Duodenal mucosa (tissue), 2 donors: ENCODE data around the gene PLPP7.
"Not testable (repeated sequence)": the region's sequence is repeated elsewhere in the genome, so short reads cannot be mapped to it uniquely, and the experiment has no call there.

Source experiments
- H3K27ac ChIP-seq: one replicate; pipeline ENCODE4 v1.7.0; 2013; ENCODE audit warnings: low read depth, low read length
- H3K27me3 ChIP-seq, 2 donors: one replicate each; pipeline ENCODE4 v1.7.0; 2013; ENCODE audit warnings: low read length in 2 of 2, control low read depth in 1 of 2; ENCODE audit not compliant: insufficient read depth in 2 of 2, control insufficient read depth in 1 of 2
- H3K36me3 ChIP-seq, 2 donors: one replicate each; pipeline ENCODE4 v1.7.0; 2013; ENCODE audit warnings: low read length in 2 of 2, control low read depth in 1 of 2; ENCODE audit not compliant: insufficient read depth in 2 of 2, control insufficient read depth in 1 of 2
- H3K4me1 ChIP-seq, 2 donors: one replicate each; pipeline ENCODE4 v1.7.0; 2013; ENCODE audit warnings: low read length in 2 of 2, control low read depth in 1 of 2; ENCODE audit not compliant: insufficient read depth in 2 of 2, control insufficient read depth in 1 of 2
- H3K4me3 ChIP-seq, 2 donors: one replicate each; pipeline ENCODE4 v1.7.0; 2013; ENCODE audit warnings: low read length in 2 of 2, low read depth in 1 of 2
- H3K9ac ChIP-seq, 2 donors: one replicate each; pipeline ENCODE4 v1.7.0; 2013; ENCODE audit warnings: low read length in 2 of 2, low read depth in 1 of 2
- H3K9me3 ChIP-seq, 2 donors: one replicate each; pipeline ENCODE4 v1.7.0; 2013; ENCODE audit warnings: low read length in 2 of 2, control low read depth in 1 of 2; ENCODE audit not compliant: control insufficient read depth in 1 of 2

Gene PLPP7

DNA sequence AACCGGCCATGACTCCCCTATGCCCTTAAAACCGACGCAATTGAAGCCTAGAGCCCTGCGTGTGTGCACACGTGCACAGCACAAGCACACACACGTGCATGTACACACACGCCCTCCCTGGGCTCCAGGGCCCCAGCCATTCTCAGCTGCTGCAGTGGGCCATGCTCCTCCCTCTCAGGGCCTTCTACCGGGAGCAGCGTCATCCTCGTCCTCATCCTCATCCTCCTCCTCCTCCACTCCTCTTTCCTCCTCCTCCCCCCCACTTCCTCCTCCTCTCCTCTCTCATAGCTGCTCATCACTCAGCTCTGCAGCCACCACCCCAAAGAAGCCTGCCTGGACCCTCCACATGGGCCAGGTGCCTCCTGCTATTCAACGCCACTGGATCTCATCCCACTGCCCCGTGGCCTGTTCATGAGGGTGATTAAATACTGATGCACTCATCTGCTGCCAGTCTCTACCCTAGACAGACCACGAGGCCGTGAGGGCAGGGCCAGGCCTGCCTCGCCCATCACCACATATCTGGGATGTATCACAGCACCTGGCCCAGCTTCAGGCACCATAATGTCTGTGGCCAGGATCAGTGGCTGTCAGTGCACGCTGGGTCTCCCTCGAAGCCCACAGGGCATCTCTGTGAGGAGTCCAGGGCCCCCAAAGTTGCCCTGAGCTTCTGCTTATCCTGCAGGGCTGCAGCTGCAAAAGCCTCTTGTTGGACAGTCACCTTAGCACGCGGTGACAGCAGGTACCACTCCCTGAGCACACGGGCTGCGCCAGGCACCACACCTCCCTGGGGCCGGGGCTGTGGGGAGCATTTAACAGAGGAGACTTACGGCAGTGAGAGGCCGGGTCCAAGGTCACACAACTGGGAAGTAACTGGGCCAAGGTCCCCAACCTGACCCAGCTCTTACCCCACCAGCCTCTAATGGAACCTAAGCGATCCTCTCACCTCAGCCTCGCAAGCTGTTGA lies 23.0 kb upstream of the PLPP7 start:
- peak overlapping the region in 1 of 2 donors; percentile 15 for H3K9ac ChIP-seq
- no peak overlapping the region for H3K27ac ChIP-seq
- no peaks in the 10 kb centered on the region for H3K36me3 ChIP-seq
- H3K4me1 ChIP-seq = peaks cover 11 to 21% of the 10 kb centered on the region in 2 donors
- H3K27me3 ChIP-seq = no peaks in the 10 kb centered on the region
- H3K4me3 ChIP-seq = no peak overlapping the region
- H3K9me3 ChIP-seq = no peaks in the 10 kb centered on the region

DNA sequence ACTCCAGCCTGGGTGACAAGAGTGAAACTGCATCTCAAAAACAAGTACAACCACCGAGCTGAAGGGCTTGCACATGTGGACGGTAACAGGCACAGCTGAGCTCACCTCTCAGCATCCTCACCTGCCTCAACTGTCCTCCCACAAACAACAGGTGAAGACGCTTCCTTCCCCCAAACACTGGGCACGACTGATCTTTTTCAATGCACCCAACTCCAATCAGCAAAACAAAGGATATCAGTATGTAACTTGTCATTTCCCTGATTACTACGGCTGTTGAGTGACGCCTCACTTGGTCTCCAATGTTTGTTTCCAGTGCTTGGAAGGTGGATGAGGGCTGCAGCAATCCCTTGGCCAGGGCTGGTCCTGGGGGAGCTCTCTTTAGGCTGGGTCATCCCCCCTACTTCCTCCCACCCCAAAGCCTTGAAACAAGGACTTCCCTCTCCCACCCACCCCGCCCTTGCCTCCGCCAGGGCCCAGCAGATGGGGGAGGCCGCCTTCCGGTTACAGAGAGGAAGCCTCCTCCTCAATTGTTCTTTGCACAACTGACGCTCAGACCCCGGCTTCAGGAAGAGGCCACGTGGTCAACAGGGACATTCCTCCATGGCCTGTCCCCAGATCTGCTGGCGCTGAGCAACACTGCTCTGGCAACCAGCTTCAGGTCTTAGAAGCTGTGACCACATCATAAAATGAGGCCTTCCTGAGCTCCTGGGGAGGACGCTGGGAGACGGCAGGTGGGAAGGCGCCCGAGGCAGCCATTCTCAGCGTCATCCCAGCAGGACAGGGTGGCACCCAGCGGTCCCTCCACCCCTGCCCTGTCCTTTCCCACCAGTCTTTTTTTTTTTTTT lies 19.1 kb upstream of the PLPP7 start:
- H3K9me3 ChIP-seq = no peaks in the 10 kb centered on the region
- no peaks in the 10 kb centered on the region for H3K36me3 ChIP-seq
- H3K9ac ChIP-seq = peak overlapping the region in 1 of 2 donors; percentile 51
- H3K4me1 ChIP-seq = peaks cover 13 to 26% of the 10 kb centered on the region in 2 donors
- H3K27ac ChIP-seq = peak overlapping the region; percentile 56
- no peaks in the 10 kb centered on the region for H3K27me3 ChIP-seq
- peak overlapping the region; percentile 29 to 32 for H3K4me3 ChIP-seq

DNA sequence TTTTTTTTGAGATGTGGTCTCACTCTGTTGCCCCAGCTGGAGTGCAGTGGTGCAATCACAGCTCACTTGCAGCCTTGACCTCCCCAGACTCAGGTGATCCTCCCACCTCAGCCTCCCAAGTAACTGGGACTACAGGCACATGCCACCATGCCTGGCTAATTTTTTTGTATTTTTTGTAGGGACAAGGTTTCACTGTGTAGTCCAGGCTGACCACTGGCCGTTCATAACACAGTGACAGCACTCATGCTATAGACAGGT lies 18.6 kb upstream of the PLPP7 start:
- not testable (repeated sequence) for H3K36me3 ChIP-seq, H3K9ac ChIP-seq, H3K4me3 ChIP-seq, H3K27me3 ChIP-seq, H3K9me3 ChIP-seq
- Histone ChIP-seq H3K4me1 (peaks cover 13 to 23% of the 10 kb centered on the region in 2 donors), H3K27ac (peak overlapping the region; percentile 55)

DNA sequence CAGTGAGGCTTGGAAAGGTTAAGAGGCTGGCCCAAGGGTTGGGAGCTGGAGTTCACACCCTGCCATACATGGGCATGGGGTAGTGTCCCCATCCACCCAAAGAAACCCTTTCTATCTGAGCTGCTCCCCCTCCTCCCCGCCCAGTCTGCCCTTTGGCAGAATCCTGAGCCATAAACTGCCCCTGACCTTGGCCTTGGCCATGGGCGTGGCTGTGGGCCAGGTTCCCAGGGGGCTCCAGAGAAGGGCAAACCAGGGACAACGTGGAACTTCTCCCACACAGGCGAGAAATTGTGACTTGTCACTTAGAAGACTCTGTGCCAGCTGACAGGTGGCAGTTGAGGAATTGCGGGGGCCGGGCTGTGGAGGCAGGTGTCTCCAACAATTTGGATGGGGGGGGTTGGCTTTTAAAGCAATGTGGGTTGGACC lies 18.0 kb upstream of the PLPP7 start:
- peaks cover 0 to 6% of the 10 kb centered on the region in 2 donors for H3K27me3 ChIP-seq
- H3K4me3 ChIP-seq = peak overlapping the region in 1 of 2 donors; percentile 22
- H3K36me3 ChIP-seq = no peaks in the 10 kb centered on the region
- H3K9ac ChIP-seq = peak overlapping the region; percentile 21 to 37
- no peaks in the 10 kb centered on the region for H3K9me3 ChIP-seq
- H3K27ac ChIP-seq = no peak overlapping the region
- H3K4me1 ChIP-seq = peaks cover 8 to 17% of the 10 kb centered on the region in 2 donors

DNA sequence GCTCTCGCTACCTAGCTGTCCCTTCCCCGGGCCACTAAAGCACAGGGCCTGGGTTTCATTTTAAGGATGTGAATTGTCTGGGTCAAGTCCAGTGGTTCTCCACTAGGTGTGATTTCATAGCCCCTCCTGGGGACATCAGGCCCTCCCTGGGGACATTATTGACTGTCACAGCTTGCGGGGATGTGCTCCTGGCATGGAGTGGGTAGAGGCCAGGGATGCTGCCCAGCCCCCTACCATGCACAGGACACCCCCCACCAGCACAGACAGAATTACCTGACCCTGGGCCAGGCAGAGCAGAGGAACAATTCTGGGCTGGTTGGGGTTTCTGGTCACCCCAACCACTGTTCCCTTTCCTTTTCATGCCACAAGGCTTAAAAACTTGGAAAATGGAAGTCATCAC lies 17.3 kb upstream of the PLPP7 start:
- H3K4me3 ChIP-seq = peak overlapping the region; percentile 0 to 26
- H3K9me3 ChIP-seq = no peaks in the 10 kb centered on the region
- peak overlapping the region in 1 of 2 donors; percentile 37 for H3K9ac ChIP-seq
- H3K27ac ChIP-seq = no peak overlapping the region
- peaks cover 6 to 13% of the 10 kb centered on the region in 2 donors for H3K4me1 ChIP-seq
- peaks cover 0 to 6% of the 10 kb centered on the region in 2 donors for H3K27me3 ChIP-seq
- H3K36me3 ChIP-seq = no peaks in the 10 kb centered on the region

DNA sequence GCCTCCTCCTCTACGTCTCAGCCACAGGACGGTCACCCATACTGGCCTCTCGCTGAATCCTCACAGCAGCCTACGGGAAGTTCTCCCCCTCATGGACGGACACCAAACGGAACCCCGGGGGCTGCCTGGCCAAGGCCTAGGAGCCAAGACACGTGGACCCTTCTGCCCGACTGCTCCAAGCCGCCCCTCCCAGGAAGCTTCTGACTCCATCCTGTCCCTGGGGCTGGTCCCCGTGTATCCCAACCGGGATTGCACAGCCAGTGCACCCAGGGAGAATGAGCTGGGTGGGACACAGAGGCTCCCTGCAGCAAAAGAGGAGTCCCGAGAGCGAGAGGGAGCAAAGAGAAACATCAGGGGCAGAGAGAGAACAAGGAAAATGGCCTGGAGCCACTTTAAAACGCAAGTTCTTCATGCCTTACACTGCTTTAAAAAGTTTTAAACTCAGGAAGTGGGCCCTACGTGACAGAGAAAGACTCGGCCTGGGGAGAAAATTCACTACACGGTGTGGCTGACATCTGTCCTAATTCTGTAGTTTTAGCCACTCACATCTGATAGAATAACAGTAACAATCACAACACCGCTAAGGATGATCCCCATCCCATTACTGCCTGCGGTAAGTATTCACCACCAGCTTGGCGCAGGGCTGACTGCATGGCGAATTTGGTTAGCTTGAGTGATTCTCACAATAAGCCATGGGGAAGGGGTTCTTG lies 16.2 kb upstream of the PLPP7 start:
- Histone ChIP-seq H3K9me3 (no peaks in the 10 kb centered on the region), H3K4me1 (peaks cover 8 to 15% of the 10 kb centered on the region in 2 donors), H3K27ac (peak overlapping the region; percentile 60), H3K27me3 (peaks cover 0 to 6% of the 10 kb centered on the region in 2 donors), H3K9ac (peak overlapping the region; percentile 58 to 71), H3K36me3 (no peaks in the 10 kb centered on the region), H3K4me3 (peak overlapping the region; percentile 58 to 68)

DNA sequence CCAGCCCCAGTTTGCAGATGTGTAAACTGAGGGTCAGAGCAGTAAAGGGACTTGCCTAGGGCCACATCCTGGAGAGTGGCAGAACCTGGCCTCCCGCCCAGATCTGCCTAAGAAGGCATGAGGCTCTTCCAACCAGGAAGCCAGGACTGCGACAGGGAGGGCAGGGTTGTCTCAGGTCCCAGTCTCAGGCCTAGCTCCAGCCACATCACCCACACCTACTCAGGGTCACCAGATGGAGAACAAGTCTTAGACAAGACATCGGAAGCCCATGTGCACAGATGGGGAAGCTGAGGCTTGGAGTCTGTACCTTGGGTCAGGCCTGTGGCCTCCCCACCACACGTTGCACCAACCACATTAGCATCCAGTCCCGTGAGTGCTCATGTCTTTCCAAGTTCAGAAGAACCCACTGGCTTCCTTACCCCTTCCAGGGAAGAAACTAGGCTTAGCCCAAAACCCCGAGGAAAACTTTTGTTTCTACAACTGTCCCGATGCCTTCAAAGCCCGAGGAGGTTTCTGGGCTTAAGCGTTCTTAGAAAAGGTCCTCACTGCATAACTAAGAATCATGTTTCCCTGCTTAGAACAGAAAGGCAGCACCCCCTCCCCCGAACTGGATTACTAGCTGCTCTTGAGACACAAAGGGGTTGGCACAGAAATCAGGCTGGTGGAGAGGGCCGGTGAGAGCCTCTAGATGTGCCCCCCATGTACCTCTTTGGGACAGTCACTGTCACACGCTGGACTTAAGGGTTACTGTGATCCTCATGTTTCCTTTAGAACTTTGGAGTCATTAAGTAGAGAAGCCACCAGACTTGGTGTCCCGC lies 15.5 kb upstream of the PLPP7 start:
- Histone ChIP-seq H3K4me1 (peaks cover 12 to 22% of the 10 kb centered on the region in 2 donors), H3K4me3 (peak overlapping the region; percentile 58 to 68), H3K36me3 (no peaks in the 10 kb centered on the region), H3K9me3 (no peaks in the 10 kb centered on the region), H3K27ac (peak overlapping the region; percentile 60), H3K27me3 (peaks cover 0 to 6% of the 10 kb centered on the region in 2 donors), H3K9ac (peak overlapping the region; percentile 58 to 71)

DNA sequence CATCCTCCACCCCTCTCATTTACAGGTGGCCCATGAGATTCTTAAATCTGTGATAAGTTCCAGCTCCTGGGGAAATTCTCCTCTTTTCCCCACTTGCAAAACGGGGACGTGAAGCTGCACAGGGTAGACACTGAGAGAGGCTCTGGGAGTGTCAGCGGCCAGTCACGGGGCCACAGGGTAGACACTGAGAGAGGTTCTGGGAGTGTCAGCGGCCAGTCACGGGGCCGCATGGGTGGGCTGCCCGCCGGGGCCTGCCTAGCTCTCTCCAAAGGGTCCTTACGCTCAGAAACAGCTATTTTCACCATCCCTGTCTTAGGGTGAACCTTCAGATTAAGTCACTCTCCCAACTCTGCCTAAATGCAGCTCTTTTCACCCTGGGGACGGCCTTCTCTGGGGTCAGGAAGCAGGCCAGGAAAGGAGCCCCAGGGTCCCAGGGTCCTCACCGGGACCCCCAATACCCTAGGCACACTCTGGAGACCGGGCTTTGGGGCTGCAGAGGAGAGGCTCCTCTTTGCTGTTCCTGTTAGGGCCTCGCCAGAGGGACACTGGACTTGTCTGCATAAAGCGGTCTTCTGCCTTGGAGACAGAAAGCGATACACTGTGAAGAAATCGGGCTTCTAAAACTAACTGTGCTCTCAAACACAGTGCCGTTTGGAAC lies 14.7 kb upstream of the PLPP7 start:
- H3K4me1 ChIP-seq = peaks cover 12 to 18% of the 10 kb centered on the region in 2 donors
- peak overlapping the region; percentile 58 to 68 for H3K4me3 ChIP-seq
- H3K27me3 ChIP-seq = peaks cover 5 to 6% of the 10 kb centered on the region in 2 donors
- no peaks in the 10 kb centered on the region for H3K9me3 ChIP-seq
- no peaks in the 10 kb centered on the region for H3K36me3 ChIP-seq
- H3K27ac ChIP-seq = peak overlapping the region; percentile 60
- H3K9ac ChIP-seq = peak overlapping the region; percentile 44 to 71
